ENCODE measurements around the gene ADSS2. TPM values are rescaled to one million over a fixed set of nuclear protein-coding genes. Genes with fewer than 3 reads are reported as not detected.

The ADSS2 gene
- polyA plus RNA-seq, 1 of the 3 experiments (the other 2 are of a cell fraction): 30.7 TPM

- H3K4me1 ChIP-seq (ENCODE audit: control insufficient read depth in 1 of 2, insufficient read depth in 2 of 2, low read depth in 1 of 2, low read length in 1 of 2): no peaks in the 10 kb centered on the region; a peak in 2 of 4 replicates
- H3K9me2 ChIP-seq: no peaks in the 10 kb centered on the region
- peaks cover 19% of the 10 kb centered on the region; the same call in 1 of the 2 replicates for H3K79me2 ChIP-seq (ENCODE audit: insufficient read depth)
- no peak overlapping the region for H2AFZ ChIP-seq (ENCODE audit: low read depth)
- peaks cover 4% of the 10 kb centered on the region for H3F3A ChIP-seq (replicated peaks; ENCODE audit: insufficient read depth)
- H3K9ac ChIP-seq: no peak overlapping the region
- ChIA-PET POLR2A (no interaction called here), CTCF (no interaction called here)
- TF ChIP-seq TCF12 (IDR thresholded peaks at IDR 0.05) (no peak), PBX3 (IDR thresholded peaks at IDR 0.05) (no peak), ELF1 (IDR thresholded peaks at IDR 0.05) (no peak), YY1 (IDR thresholded peaks at IDR 0.05; ENCODE audit: low read depth) (no peak), SMC3 (IDR thresholded peaks at IDR 0.05; ENCODE audit: low read depth, low read length) (no peak), GABPA (IDR thresholded peaks at IDR 0.05; ENCODE audit: low read depth) (no peak), MXI1 (IDR thresholded peaks at IDR 0.05; ENCODE audit: low read depth, low read length) (no peak), JUND (IDR thresholded peaks at IDR 0.05) (no peak), USF2 (IDR thresholded peaks at IDR 0.05; ENCODE audit: borderline replicate concordance, low read depth, low read length) (no peak)
- TF ChIP-seq, protein P1, sequence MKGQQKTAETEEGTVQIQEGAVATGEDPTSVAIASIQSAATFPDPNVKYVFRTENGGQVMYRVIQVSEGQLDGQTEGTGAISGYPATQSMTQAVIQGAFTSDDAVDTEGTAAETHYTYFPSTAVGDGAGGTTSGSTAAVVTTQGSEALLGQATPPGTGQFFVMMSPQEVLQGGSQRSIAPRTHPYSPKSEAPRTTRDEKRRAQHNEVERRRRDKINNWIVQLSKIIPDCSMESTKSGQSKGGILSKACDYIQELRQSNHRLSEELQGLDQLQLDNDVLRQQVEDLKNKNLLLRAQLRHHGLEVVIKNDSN (IDR thresholded peaks at IDR 0.05; ENCODE audit: borderline replicate concordance, low read depth): no peak
- TF ChIP-seq, protein P2, sequence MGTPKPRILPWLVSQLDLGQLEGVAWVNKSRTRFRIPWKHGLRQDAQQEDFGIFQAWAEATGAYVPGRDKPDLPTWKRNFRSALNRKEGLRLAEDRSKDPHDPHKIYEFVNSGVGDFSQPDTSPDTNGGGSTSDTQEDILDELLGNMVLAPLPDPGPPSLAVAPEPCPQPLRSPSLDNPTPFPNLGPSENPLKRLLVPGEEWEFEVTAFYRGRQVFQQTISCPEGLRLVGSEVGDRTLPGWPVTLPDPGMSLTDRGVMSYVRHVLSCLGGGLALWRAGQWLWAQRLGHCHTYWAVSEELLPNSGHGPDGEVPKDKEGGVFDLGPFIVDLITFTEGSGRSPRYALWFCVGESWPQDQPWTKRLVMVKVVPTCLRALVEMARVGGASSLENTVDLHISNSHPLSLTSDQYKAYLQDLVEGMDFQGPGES (IDR thresholded peaks at IDR 0.05; ENCODE audit: low read depth, low read length): no peak
- peak overlapping the region in 1 of 2 experiments; percentile 14; a peak in 1 of 4 replicates for H3K27ac ChIP-seq (ENCODE audit: low read depth in 2 of 2, low read length in 1 of 2)
- H3K36me3 ChIP-seq (replicated peaks in 1 of 2; ENCODE audit: control insufficient read depth in 1 of 2, insufficient read depth in 2 of 2, low read length in 1 of 2): peaks cover 66 to 72% of the 10 kb centered on the region in 2 experiments
- no peaks in the 10 kb centered on the region for H3K27me3 ChIP-seq (ENCODE audit: insufficient read depth)
- no peak for DNase-seq
- H4K20me1 ChIP-seq (ENCODE audit: insufficient read depth): no peaks in the 10 kb centered on the region
- no peak overlapping the region for H3K4me3 ChIP-seq (ENCODE audit: low read depth in 2 of 2, low read length in 1 of 2)
- no peak overlapping the region for H3K4me2 ChIP-seq
- H3K9me3 ChIP-seq: no peaks in the 10 kb centered on the region
Observed at GRCh38 chr1:244427647-244428046, 24.1 kb downstream of the ADSS2 start.

GRCh38 chr1:244424649-244425334 lies 26.9 kb downstream of the ADSS2 start:
- Histone ChIP-seq H3K9ac (no peak overlapping the region), H3K79me2 (ENCODE audit: insufficient read depth) (peaks cover 14% of the 10 kb centered on the region; the same call in 1 of the 2 replicates), H3K27ac (ENCODE audit: low read depth in 2 of 2, low read length in 1 of 2) (no peak overlapping the region), H3K27me3 (ENCODE audit: insufficient read depth) (no peaks in the 10 kb centered on the region), H3F3A (replicated peaks; ENCODE audit: insufficient read depth) (peaks cover 4% of the 10 kb centered on the region), H3K4me3 (ENCODE audit: low read depth in 2 of 2, low read length in 1 of 2) (no peak overlapping the region), H3K36me3 (replicated peaks in 1 of 2; ENCODE audit: control insufficient read depth in 1 of 2, insufficient read depth in 2 of 2, low read length in 1 of 2) (peaks cover 64 to 76% of the 10 kb centered on the region in 2 experiments), H3K4me2 (no peak overlapping the region), H2AFZ (ENCODE audit: low read depth) (no peak overlapping the region), H3K9me2 (no peaks in the 10 kb centered on the region), H3K9me3 (no peaks in the 10 kb centered on the region), H4K20me1 (ENCODE audit: insufficient read depth) (no peaks in the 10 kb centered on the region), H3K4me1 (ENCODE audit: control insufficient read depth in 1 of 2, insufficient read depth in 2 of 2, low read depth in 1 of 2, low read length in 1 of 2) (no peaks in the 10 kb centered on the region; a peak in 1 of 4 replicates)
- 94% methylated on average over 2 of the region's 2 CpGs for WGBS (ENCODE audit: low lambda C conversion rate)
- DNase-seq: no peak
- CTCF ChIA-PET: no interaction called here
- POLR2A ChIA-PET: no interaction called here
- TF ChIP-seq SIN3A (IDR thresholded peaks at IDR 0.05; ENCODE audit: borderline replicate concordance, low read depth, low read length) (no peak), RCOR1 (IDR thresholded peaks at IDR 0.05; ENCODE audit: low read length) (no peak), RFX5 (IDR thresholded peaks at IDR 0.05; ENCODE audit: low read length) (no peak), REST (IDR thresholded peaks at IDR 0.05; ENCODE audit: low read depth, low read length) (no peak), SMC3 (IDR thresholded peaks at IDR 0.05; ENCODE audit: low read depth, low read length) (no peak), NRF1 (IDR thresholded peaks at IDR 0.05; ENCODE audit: low read depth, low read length) (no peak), MEF2A (IDR thresholded peaks at IDR 0.05; ENCODE audit: borderline replicate concordance, low read depth) (no peak), TEAD4 (IDR thresholded peaks at IDR 0.05; ENCODE audit: borderline replicate concordance, insufficient read depth) (no peak), PBX3 (IDR thresholded peaks at IDR 0.05) (no peak)
- TF ChIP-seq, protein P3, sequence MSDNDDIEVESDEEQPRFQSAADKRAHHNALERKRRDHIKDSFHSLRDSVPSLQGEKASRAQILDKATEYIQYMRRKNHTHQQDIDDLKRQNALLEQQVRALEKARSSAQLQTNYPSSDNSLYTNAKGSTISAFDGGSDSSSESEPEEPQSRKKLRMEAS (IDR thresholded peaks at IDR 0.05; ENCODE audit: low read depth): no peak
